Effector memory CD8-positive, alpha-beta T cell (primary cell): ENCODE results near the gene DET1.
"Not testable (repeated sequence)": the region's sequence is repeated elsewhere in the genome, so short reads cannot be mapped to it uniquely, and the experiment has no call there.

Source experiments
- ATAC-seq: fragments of 150-1000 bp; cut with Tn5 transposase; replicated peaks from 2 replicates; pipeline ENCODE4 v1.10.0; 2021; ENCODE audit warnings: mild to moderate bottlenecking, moderate library complexity
- DNase-seq, 3 experiments: peaks; one replicate each; pipeline ENCODE4 v3.0.0; 2021
- H3K27ac Mint-ChIP-seq, 2 donors: one replicate each; pipeline ENCODE4 v1.8.0; 2022; ENCODE audit warnings: mild to moderate bottlenecking in 2 of 2, mixed read lengths in 2 of 2, moderate library complexity in 2 of 2
- H3K27me3 Mint-ChIP-seq, 2 donors: one replicate each; pipeline ENCODE4 v1.8.0; 2022; ENCODE audit warnings: mixed read lengths in 2 of 2
- H3K36me3 Mint-ChIP-seq: one replicate; pipeline ENCODE4 v1.8.0; 2022; ENCODE audit warnings: mild to moderate bottlenecking, moderate library complexity, mixed read lengths; ENCODE audit not compliant: insufficient read depth
- H3K4me1 Mint-ChIP-seq, 2 donors: one replicate each; pipeline ENCODE4 v1.8.0; 2022; ENCODE audit warnings: low read depth in 2 of 2, mixed read lengths in 2 of 2
- H3K4me3 Mint-ChIP-seq, 2 donors: one replicate each; pipeline ENCODE4 v1.8.0; 2022; ENCODE audit warnings: mild to moderate bottlenecking in 2 of 2, mixed read lengths in 2 of 2, moderate library complexity in 2 of 2
- H3K9me3 Mint-ChIP-seq, 2 donors: one replicate each; pipeline ENCODE4 v1.8.0; 2022; ENCODE audit warnings: mixed read lengths in 2 of 2

DET1 gene

GRCh38 chr15:88559565-88559964 lies 13.1 kb upstream of the DET1 start:
- not testable (repeated sequence) for H3K4me3 Mint-ChIP-seq, H3K36me3 Mint-ChIP-seq, ATAC-seq, DNase-seq, H3K4me1 Mint-ChIP-seq, H3K27ac Mint-ChIP-seq, H3K9me3 Mint-ChIP-seq
- H3K27me3 Mint-ChIP-seq, result peaks cover 45 to 63% of the 10 kb centered on the region in 2 donors

- not testable (repeated sequence) for H3K4me3 Mint-ChIP-seq, DNase-seq, H3K9me3 Mint-ChIP-seq, H3K36me3 Mint-ChIP-seq, H3K4me1 Mint-ChIP-seq, H3K27ac Mint-ChIP-seq, ATAC-seq
- H3K27me3 Mint-ChIP-seq, result peaks cover 44 to 56% of the 10 kb centered on the region in 2 donors
Measured at GRCh38 chr15:88558026-88558425, 11.5 kb upstream of the DET1 start.

- not testable (repeated sequence) for ATAC-seq, H3K4me3 Mint-ChIP-seq, H3K27me3 Mint-ChIP-seq
Measured at GRCh38 chr15:88548009-88548408, 1.5 kb upstream of the DET1 start.

GRCh38 chr15:88545578-88546247 lies 768 bp downstream of the DET1 start:
- H3K27me3 Mint-ChIP-seq, H3K9me3 Mint-ChIP-seq, H3K36me3 Mint-ChIP-seq, DNase-seq, ATAC-seq, H3K4me1 Mint-ChIP-seq: not testable (repeated sequence)
- Mint-ChIP-seq H3K4me3 (peak overlapping the region; percentile 25 to 81), H3K27ac (peak overlapping the region; percentile 89 to 91)

More at GRCh38 chr15:88548009-88548408, 1.5 kb upstream of the DET1 start:
- not testable (repeated sequence) for H3K36me3 Mint-ChIP-seq, H3K27ac Mint-ChIP-seq, H3K9me3 Mint-ChIP-seq, H3K4me1 Mint-ChIP-seq, DNase-seq

- Mint-ChIP-seq H3K4me3 (no peak overlapping the region), H3K36me3 (no peaks in the 10 kb centered on the region), H3K9me3 (no peaks in the 10 kb centered on the region), H3K27me3 (no peaks in the 10 kb centered on the region), H3K4me1 (peaks cover 5 to 10% of the 10 kb centered on the region in 2 donors), H3K27ac (no peak overlapping the region)
- ATAC-seq, result no peak
- no peak for DNase-seq
Measured at GRCh38 chr15:88543065-88543776, 3.3 kb downstream of the DET1 start.

GRCh38 chr15:88542342-88542733 lies 4.1 kb downstream of the DET1 start:
- ATAC-seq (no peak), DNase-seq (no peak)
- H3K27me3 Mint-ChIP-seq, result no peaks in the 10 kb centered on the region
- H3K9me3 Mint-ChIP-seq, result no peaks in the 10 kb centered on the region
- H3K4me1 Mint-ChIP-seq, result peaks cover 5 to 12% of the 10 kb centered on the region in 2 donors
- H3K36me3 Mint-ChIP-seq, result no peaks in the 10 kb centered on the region
- no peak overlapping the region for H3K4me3 Mint-ChIP-seq
- H3K27ac Mint-ChIP-seq, result no peak overlapping the region

GRCh38 chr15:88541709-88542341 lies 4.7 kb downstream of the DET1 start:
- no peak for DNase-seq
- Mint-ChIP-seq H3K4me3 (no peak overlapping the region), H3K27me3 (no peaks in the 10 kb centered on the region), H3K27ac (no peak overlapping the region), H3K4me1 (peaks cover 0 to 9% of the 10 kb centered on the region in 2 donors), H3K36me3 (no peaks in the 10 kb centered on the region), H3K9me3 (no peaks in the 10 kb centered on the region)
- no peak for ATAC-seq

GRCh38 chr15:88541111-88541510 lies 5.4 kb downstream of the DET1 start:
- ATAC-seq, result not testable (repeated sequence)

GRCh38 chr15:88540350-88540749 lies 6.1 kb downstream of the DET1 start:
- not testable (repeated sequence) for DNase-seq, H3K9me3 Mint-ChIP-seq, H3K36me3 Mint-ChIP-seq, H3K27ac Mint-ChIP-seq, H3K27me3 Mint-ChIP-seq, H3K4me1 Mint-ChIP-seq, ATAC-seq, H3K4me3 Mint-ChIP-seq

More at GRCh38 chr15:88541111-88541510, 5.4 kb downstream of the DET1 start:
- H3K4me1 Mint-ChIP-seq, DNase-seq, H3K27ac Mint-ChIP-seq, H3K9me3 Mint-ChIP-seq, H3K36me3 Mint-ChIP-seq, H3K4me3 Mint-ChIP-seq, H3K27me3 Mint-ChIP-seq: not testable (repeated sequence)

GRCh38 chr15:88539441-88539840 lies 7.0 kb downstream of the DET1 start:
- Mint-ChIP-seq H3K9me3 (peaks cover 0 to 2% of the 10 kb centered on the region in 2 donors), H3K36me3 (peaks cover 3% of the 10 kb centered on the region), H3K4me1 (peaks cover 0 to 7% of the 10 kb centered on the region in 2 donors), H3K27ac (no peak overlapping the region), H3K4me3 (no peak overlapping the region), H3K27me3 (no peaks in the 10 kb centered on the region)
- DNase-seq (no peak), ATAC-seq (no peak)

GRCh38 chr15:88538972-88539371 lies 7.5 kb downstream of the DET1 start:
- H3K27ac Mint-ChIP-seq, result no peak overlapping the region
- H3K4me3 Mint-ChIP-seq, result no peak overlapping the region
- H3K36me3 Mint-ChIP-seq, result peaks cover 3% of the 10 kb centered on the region
- peaks cover 0 to 7% of the 10 kb centered on the region in 2 donors for H3K4me1 Mint-ChIP-seq
- H3K9me3 Mint-ChIP-seq, result peaks cover 0 to 2% of the 10 kb centered on the region in 2 donors
- no peak for DNase-seq
- no peak for ATAC-seq
- H3K27me3 Mint-ChIP-seq, result no peaks in the 10 kb centered on the region

GRCh38 chr15:88537591-88538317 lies 8.7 kb downstream of the DET1 start:
- ATAC-seq (no peak), DNase-seq (no peak)
- peaks cover 0 to 2% of the 10 kb centered on the region in 2 donors for H3K9me3 Mint-ChIP-seq
- H3K4me3 Mint-ChIP-seq, result no peak overlapping the region
- H3K36me3 Mint-ChIP-seq, result peaks cover 3% of the 10 kb centered on the region
- H3K4me1 Mint-ChIP-seq, result peaks cover 0 to 7% of the 10 kb centered on the region in 2 donors
- H3K27ac Mint-ChIP-seq, result no peak overlapping the region
- no peaks in the 10 kb centered on the region for H3K27me3 Mint-ChIP-seq

- Mint-ChIP-seq H3K27ac (no peak overlapping the region), H3K9me3 (peaks cover 0 to 2% of the 10 kb centered on the region in 2 donors), H3K27me3 (no peaks in the 10 kb centered on the region), H3K4me1 (peaks cover 0 to 7% of the 10 kb centered on the region in 2 donors), H3K4me3 (peak overlapping the region in 1 of 2 donors; percentile 48), H3K36me3 (peaks cover 10% of the 10 kb centered on the region)
- ATAC-seq (no peak), DNase-seq (no peak)
Measured at GRCh38 chr15:88535607-88536313, 10.7 kb downstream of the DET1 start.
